WTC11 (cell line): ENCODE results near the gene ATP2A3. TPM values are rescaled to one million over a fixed set of nuclear protein-coding genes. Genes with fewer than 3 reads are reported as not detected.

Experiments used
- ATAC-seq: fragments of 200-7000 bp; cut with Tn5 transposase; 2 replicates; pipeline ENCODE4 v1.10.0; 2021; ENCODE audit warnings: mild to moderate bottlenecking, moderate library complexity
- CTCF ChIA-PET: fragments of 300-600 bp; sonication (Branson Sonifier 250); formaldehyde crosslinking; loops from one replicate; lab custom pipeline; 2021; ENCODE audit warnings: antibody characterized with exemption; lab: Charles Lee
- POLR2A ChIA-PET: fragments of 350-600 bp; sonication (Branson Sonifier 250); formaldehyde crosslinking; loops from one replicate; lab custom pipeline; 2021; ENCODE audit warnings: antibody characterized with exemption; lab: Charles Lee
- DNase-seq: peaks from one replicate; pipeline ENCODE4 v3.0.0; 2021; ENCODE audit warnings: low spot score
- H3K27ac Mint-ChIP-seq: 2 replicates; pipeline ENCODE4 v1.8.0; 2021; ENCODE audit warnings: mixed read lengths
- H3K27me3 Mint-ChIP-seq: 2 replicates; pipeline ENCODE4 v1.8.0; 2021; ENCODE audit warnings: low read depth, mild to moderate bottlenecking, moderate library complexity, mixed read lengths
- H3K36me3 Mint-ChIP-seq: 2 replicates; pipeline ENCODE4 v1.8.0; 2021; ENCODE audit warnings: mixed read lengths
- H3K4me1 Mint-ChIP-seq: 2 replicates; pipeline ENCODE4 v1.8.0; 2022; ENCODE audit warnings: mixed read lengths
- H3K4me3 Mint-ChIP-seq: 2 replicates; pipeline ENCODE4 v1.8.0; 2021; ENCODE audit warnings: mild to moderate bottlenecking, moderate library complexity, mixed read lengths
- H3K9me3 Mint-ChIP-seq: 2 replicates; pipeline ENCODE4 v1.8.0; 2021; ENCODE audit warnings: mixed read lengths
- IRF2 ChIP-seq: sonication (generic); formaldehyde crosslinking; IDR thresholded peaks from 2 replicates; pipeline ENCODE4 v1.8.0; 2022; ENCODE audit warnings: low read depth, missing genetic modification reagents, borderline replicate concordance
- JAZF1 ChIP-seq: fragments of 250-450 bp; sonication (Bioruptor Pico); IDR thresholded peaks from 2 replicates; pipeline ENCODE4 v1.9.0; 2021; ENCODE audit warnings: moderate library complexity, mild to moderate bottlenecking, inconsistent platforms
- JUN ChIP-seq: sonication (generic); formaldehyde crosslinking; IDR thresholded peaks from 2 replicates; pipeline ENCODE4 v1.8.0; 2023; ENCODE audit warnings: mild to moderate bottlenecking, missing genetic modification reagents
- NFATC4 ChIP-seq: fragments of 250-450 bp; sonication (Bioruptor Pico); IDR thresholded peaks from 2 replicates; pipeline ENCODE4 v1.9.0; 2021; ENCODE audit warnings: mild to moderate bottlenecking
- NFYB ChIP-seq: sonication (generic); formaldehyde crosslinking; conservative IDR thresholded peaks from 2 replicates; pipeline ENCODE4 v1.8.0; 2022; ENCODE audit warnings: low read depth, missing genetic modification reagents
- NR2C2 ChIP-seq: sonication (generic); formaldehyde crosslinking; IDR thresholded peaks from 2 replicates; pipeline ENCODE4 v1.8.0; 2022; ENCODE audit warnings: mild to moderate bottlenecking, missing genetic modification reagents
- OVOL2 ChIP-seq: fragments of 250-450 bp; sonication (Bioruptor Pico); IDR thresholded peaks from 2 replicates; pipeline ENCODE4 v1.9.0; 2021; ENCODE audit warnings: mild to moderate bottlenecking, borderline replicate concordance
- PRRX2 ChIP-seq: fragments of 250-450 bp; sonication (Bioruptor Pico); IDR thresholded peaks from 2 replicates; pipeline ENCODE4 v1.8.0; 2021; ENCODE audit warnings: mild to moderate bottlenecking
- RELA ChIP-seq: sonication (generic); formaldehyde crosslinking; IDR thresholded peaks from 2 replicates; pipeline ENCODE4 v1.8.1; 2022; ENCODE audit warnings: missing genetic modification reagents, mild to moderate bottlenecking, borderline replicate concordance
- ZNF121 ChIP-seq: sonication (generic); formaldehyde crosslinking; IDR thresholded peaks from 2 replicates; pipeline ENCODE4 v1.8.0; 2023; ENCODE audit warnings: missing genetic modification reagents
- ZNF263 ChIP-seq: sonication (generic); formaldehyde crosslinking; IDR thresholded peaks from 2 replicates; pipeline ENCODE4 v1.8.1; 2022; ENCODE audit warnings: low read depth, mild to moderate bottlenecking, moderate library complexity, missing genetic modification reagents
- total RNA-seq: library from RNA; stranded (reverse); gene quantifications from 3 replicates; pipeline ENCODE4 v1.2.3, GENCODE V29; 2021
- TF ChIP-seq, protein P1 (sequence below): sonication (generic); formaldehyde crosslinking; IDR thresholded peaks from 2 replicates; pipeline ENCODE4 v1.8.0; 2023; ENCODE audit warnings: missing genetic modification reagents
- TF ChIP-seq, protein P2 (sequence below): sonication (generic); formaldehyde crosslinking; IDR thresholded peaks from 2 replicates; pipeline ENCODE4 v1.8.1; 2022; ENCODE audit warnings: low read depth, missing genetic modification reagents, borderline replicate concordance
- TF ChIP-seq, protein P3 (sequence below): sonication (generic); formaldehyde crosslinking; IDR thresholded peaks from 2 replicates; pipeline ENCODE4 v1.8.0; 2023; ENCODE audit warnings: mild to moderate bottlenecking, missing genetic modification reagents
- TF ChIP-seq, protein P4 (sequence below): sonication (generic); formaldehyde crosslinking; IDR thresholded peaks from 2 replicates; pipeline ENCODE4 v1.8.0; 2022; ENCODE audit warnings: mild to moderate bottlenecking, missing genetic modification reagents
- TF ChIP-seq, protein P5 (sequence below): sonication (generic); formaldehyde crosslinking; IDR thresholded peaks from 2 replicates; pipeline ENCODE4 v1.8.1; 2023; ENCODE audit warnings: mild to moderate bottlenecking, moderate library complexity, missing genetic modification reagents
- TF ChIP-seq, protein P6 (sequence below): sonication (generic); formaldehyde crosslinking; IDR thresholded peaks from 2 replicates; pipeline ENCODE4 v1.8.1; 2022; ENCODE audit warnings: low read depth, mild to moderate bottlenecking, moderate library complexity, missing genetic modification reagents, borderline replicate concordance

Gene ATP2A3
- total RNA-seq, 1 experiment from 2014 or later, result 37.8 TPM

DNA sequence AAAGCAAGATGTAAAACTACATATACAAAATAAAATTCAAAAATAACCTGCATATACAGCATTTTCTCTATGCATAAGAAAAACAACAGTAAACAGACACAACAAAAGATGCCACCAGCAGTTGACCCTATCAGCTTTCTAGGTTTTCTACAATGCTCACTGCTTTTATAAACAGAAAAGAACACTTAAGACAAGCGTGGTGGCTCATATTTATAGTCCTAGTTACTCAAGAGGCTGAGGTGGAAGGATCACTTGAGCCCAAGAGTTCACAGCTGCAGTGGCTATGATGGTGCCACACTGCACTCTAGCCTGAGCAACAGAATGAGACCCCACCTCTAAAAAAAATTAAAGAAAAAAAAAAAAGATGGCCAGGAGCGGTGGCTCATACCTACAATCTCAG, 46.5 kb upstream of the ATP2A3 start (continued):
- no peak for TF ChIP-seq ZNF121 (CRISPR knock-in tag)
- TF ChIP-seq, protein P1, sequence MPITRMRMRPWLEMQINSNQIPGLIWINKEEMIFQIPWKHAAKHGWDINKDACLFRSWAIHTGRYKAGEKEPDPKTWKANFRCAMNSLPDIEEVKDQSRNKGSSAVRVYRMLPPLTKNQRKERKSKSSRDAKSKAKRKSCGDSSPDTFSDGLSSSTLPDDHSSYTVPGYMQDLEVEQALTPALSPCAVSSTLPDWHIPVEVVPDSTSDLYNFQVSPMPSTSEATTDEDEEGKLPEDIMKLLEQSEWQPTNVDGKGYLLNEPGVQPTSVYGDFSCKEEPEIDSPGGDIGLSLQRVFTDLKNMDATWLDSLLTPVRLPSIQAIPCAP (CRISPR knock-in tag), result no peak
- TF ChIP-seq, protein P2, sequence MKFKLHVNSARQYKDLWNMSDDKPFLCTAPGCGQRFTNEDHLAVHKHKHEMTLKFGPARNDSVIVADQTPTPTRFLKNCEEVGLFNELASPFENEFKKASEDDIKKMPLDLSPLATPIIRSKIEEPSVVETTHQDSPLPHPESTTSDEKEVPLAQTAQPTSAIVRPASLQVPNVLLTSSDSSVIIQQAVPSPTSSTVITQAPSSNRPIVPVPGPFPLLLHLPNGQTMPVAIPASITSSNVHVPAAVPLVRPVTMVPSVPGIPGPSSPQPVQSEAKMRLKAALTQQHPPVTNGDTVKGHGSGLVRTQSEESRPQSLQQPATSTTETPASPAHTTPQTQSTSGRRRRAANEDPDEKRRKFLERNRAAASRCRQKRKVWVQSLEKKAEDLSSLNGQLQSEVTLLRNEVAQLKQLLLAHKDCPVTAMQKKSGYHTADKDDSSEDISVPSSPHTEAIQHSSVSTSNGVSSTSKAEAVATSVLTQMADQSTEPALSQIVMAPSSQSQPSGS (CRISPR knock-in tag), result no peak
- TF ChIP-seq, protein P3, sequence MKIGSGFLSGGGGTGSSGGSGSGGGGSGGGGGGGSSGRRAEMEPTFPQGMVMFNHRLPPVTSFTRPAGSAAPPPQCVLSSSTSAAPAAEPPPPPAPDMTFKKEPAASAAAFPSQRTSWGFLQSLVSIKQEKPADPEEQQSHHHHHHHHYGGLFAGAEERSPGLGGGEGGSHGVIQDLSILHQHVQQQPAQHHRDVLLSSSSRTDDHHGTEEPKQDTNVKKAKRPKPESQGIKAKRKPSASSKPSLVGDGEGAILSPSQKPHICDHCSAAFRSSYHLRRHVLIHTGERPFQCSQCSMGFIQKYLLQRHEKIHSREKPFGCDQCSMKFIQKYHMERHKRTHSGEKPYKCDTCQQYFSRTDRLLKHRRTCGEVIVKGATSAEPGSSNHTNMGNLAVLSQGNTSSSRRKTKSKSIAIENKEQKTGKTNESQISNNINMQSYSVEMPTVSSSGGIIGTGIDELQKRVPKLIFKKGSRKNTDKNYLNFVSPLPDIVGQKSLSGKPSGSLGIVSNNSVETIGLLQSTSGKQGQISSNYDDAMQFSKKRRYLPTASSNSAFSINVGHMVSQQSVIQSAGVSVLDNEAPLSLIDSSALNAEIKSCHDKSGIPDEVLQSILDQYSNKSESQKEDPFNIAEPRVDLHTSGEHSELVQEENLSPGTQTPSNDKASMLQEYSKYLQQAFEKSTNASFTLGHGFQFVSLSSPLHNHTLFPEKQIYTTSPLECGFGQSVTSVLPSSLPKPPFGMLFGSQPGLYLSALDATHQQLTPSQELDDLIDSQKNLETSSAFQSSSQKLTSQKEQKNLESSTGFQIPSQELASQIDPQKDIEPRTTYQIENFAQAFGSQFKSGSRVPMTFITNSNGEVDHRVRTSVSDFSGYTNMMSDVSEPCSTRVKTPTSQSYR (CRISPR knock-in tag), result no peak
- TF ChIP-seq, all 79 proteins: peak for 0

DNA sequence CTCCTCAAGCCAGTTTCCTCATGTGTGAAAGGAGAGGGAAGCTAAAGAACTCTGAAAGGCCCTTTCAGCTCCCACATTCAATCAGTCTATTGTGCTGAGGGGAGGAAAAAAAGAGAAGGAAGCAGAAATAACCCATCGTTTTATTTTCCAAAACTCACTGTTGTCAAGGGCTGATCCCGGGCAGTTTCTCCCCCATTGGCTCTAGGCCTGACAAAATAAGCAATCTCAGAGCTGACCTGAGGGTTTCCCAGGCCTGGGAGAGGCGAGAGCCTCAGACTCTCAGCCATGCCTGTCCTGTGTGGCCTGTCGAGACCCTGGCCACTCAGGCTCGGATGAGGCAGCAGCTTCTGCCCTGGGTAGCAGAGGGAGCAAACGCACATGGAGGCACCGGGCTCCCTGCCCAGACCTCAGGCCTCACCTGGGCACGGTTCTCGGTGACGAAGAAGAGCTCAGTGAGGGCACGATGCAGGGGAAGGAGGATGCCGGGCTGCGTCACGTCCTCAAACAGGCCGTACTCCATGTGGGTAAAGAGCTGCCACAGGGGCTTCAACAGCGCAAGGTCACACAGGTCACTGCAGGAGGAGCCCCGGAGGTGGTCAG, 45.0 kb upstream of the ATP2A3 start:
- TF ChIP-seq JUN (CRISPR knock-in tag) (no peak), PRRX2 (CRISPR knock-in tag) (no peak), RELA (CRISPR knock-in tag) (no peak), ZNF263 (no peak), JAZF1 (CRISPR knock-in tag) (no peak), NFATC4 (CRISPR knock-in tag) (no peak), NFYB (no peak), NR2C2 (CRISPR knock-in tag) (no peak), OVOL2 (CRISPR knock-in tag) (no peak), IRF2 (CRISPR knock-in tag) (no peak)
- TF ChIP-seq, protein P4, sequence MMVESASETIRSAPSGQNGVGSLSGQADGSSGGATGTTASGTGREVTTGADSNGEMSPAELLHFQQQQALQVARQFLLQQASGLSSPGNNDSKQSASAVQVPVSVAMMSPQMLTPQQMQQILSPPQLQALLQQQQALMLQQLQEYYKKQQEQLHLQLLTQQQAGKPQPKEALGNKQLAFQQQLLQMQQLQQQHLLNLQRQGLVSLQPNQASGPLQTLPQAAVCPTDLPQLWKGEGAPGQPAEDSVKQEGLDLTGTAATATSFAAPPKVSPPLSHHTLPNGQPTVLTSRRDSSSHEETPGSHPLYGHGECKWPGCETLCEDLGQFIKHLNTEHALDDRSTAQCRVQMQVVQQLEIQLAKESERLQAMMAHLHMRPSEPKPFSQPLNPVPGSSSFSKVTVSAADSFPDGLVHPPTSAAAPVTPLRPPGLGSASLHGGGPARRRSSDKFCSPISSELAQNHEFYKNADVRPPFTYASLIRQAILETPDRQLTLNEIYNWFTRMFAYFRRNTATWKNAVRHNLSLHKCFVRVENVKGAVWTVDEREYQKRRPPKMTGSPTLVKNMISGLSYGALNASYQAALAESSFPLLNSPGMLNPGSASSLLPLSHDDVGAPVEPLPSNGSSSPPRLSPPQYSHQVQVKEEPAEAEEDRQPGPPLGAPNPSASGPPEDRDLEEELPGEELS, result no peak
- TF ChIP-seq, protein P5, sequence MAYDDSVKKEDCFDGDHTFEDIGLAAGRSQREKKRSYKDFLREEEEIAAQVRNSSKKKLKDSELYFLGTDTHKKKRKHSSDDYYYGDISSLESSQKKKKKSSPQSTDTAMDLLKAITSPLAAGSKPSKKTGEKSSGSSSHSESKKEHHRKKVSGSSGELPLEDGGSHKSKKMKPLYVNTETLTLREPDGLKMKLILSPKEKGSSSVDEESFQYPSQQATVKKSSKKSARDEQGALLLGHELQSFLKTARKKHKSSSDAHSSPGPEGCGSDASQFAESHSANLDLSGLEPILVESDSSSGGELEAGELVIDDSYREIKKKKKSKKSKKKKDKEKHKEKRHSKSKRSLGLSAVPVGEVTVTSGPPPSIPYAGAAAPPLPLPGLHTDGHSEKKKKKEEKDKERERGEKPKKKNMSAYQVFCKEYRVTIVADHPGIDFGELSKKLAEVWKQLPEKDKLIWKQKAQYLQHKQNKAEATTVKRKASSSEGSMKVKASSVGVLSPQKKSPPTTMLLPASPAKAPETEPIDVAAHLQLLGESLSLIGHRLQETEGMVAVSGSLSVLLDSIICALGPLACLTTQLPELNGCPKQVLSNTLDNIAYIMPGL (CRISPR knock-in tag), result no peak
- TF ChIP-seq, protein P1 (CRISPR knock-in tag), result no peak
- TF ChIP-seq, protein P6, sequence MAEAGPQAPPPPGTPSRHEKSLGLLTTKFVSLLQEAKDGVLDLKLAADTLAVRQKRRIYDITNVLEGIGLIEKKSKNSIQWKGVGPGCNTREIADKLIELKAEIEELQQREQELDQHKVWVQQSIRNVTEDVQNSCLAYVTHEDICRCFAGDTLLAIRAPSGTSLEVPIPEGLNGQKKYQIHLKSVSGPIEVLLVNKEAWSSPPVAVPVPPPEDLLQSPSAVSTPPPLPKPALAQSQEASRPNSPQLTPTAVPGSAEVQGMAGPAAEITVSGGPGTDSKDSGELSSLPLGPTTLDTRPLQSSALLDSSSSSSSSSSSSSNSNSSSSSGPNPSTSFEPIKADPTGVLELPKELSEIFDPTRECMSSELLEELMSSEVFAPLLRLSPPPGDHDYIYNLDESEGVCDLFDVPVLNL, result no peak
- TF ChIP-seq, protein P2 (CRISPR knock-in tag), result no peak
- DNase-seq, result no peak
- CTCF ChIA-PET, result interaction anchor here (0.6 to 7.3 kb wide), 9 partner anchors 8 to 166 kb away, joined by 3 to 85 read pairs (median 7); partner anchors contain the start of gene NCBP3
- no peak overlapping the region for H3K4me3 Mint-ChIP-seq
- no peak for ATAC-seq
- H3K27ac Mint-ChIP-seq, result no peak overlapping the region
- H3K4me1 Mint-ChIP-seq, result peaks cover 11% of the 10 kb centered on the region
- H3K27me3 Mint-ChIP-seq, result no peaks in the 10 kb centered on the region
- POLR2A ChIA-PET, result no interaction called here
- H3K36me3 Mint-ChIP-seq, result peaks cover 25% of the 10 kb centered on the region
- no peaks in the 10 kb centered on the region for H3K9me3 Mint-ChIP-seq
